Stimulated activated naive B cell treated with anti-CD40 and anti-IgM and Interleukin-4, amounts not matched to agents 10 μg/mL and 1 μg/mL and 100 μg/mL, for 72 hours (primary cell): ENCODE measurements around the gene CHST10.
A peak's percentile ranks its signal among the peaks of the same experiment; 100 is the strongest.
"Not testable (repeated sequence)": the region's sequence is repeated elsewhere in the genome, so short reads cannot be mapped to it uniquely, and the experiment has no call there.

Experiments
- ATAC-seq, 2 donors: fragments of 150-1000 bp; cut with Tn5 transposase; replicated peaks; 2 replicates each; pipeline ENCODE4 v1.10.0; 2021; ENCODE audit warnings: moderate library complexity in 1 of 2
- DNase-seq: peaks from one replicate; pipeline ENCODE4 v3.0.0; 2021
- H3K27ac Mint-ChIP-seq: one replicate; pipeline ENCODE4 v1.8.0; 2022; ENCODE audit warnings: mild to moderate bottlenecking, mixed read lengths
- H3K27me3 Mint-ChIP-seq, 2 donors: one replicate each; pipeline ENCODE4 v1.8.0; 2022; ENCODE audit warnings: mixed read lengths in 2 of 2
- H3K36me3 Mint-ChIP-seq, 2 donors: one replicate each; pipeline ENCODE4 v1.8.0; 2022; ENCODE audit warnings: mixed read lengths in 2 of 2, mild to moderate bottlenecking in 1 of 2
- H3K4me1 Mint-ChIP-seq, 2 donors: one replicate each; pipeline ENCODE4 v1.8.0; 2022; ENCODE audit warnings: mixed read lengths in 2 of 2, mild to moderate bottlenecking in 1 of 2
- H3K4me3 Mint-ChIP-seq, 2 donors: one replicate each; pipeline ENCODE4 v1.8.0; 2022; ENCODE audit warnings: mild to moderate bottlenecking in 2 of 2, mixed read lengths in 2 of 2, moderate library complexity in 1 of 2
- H3K9me3 Mint-ChIP-seq, 2 donors: one replicate each; pipeline ENCODE4 v1.8.0; 2022; ENCODE audit warnings: mixed read lengths in 2 of 2, mild to moderate bottlenecking in 1 of 2

CHST10 gene

DNA sequence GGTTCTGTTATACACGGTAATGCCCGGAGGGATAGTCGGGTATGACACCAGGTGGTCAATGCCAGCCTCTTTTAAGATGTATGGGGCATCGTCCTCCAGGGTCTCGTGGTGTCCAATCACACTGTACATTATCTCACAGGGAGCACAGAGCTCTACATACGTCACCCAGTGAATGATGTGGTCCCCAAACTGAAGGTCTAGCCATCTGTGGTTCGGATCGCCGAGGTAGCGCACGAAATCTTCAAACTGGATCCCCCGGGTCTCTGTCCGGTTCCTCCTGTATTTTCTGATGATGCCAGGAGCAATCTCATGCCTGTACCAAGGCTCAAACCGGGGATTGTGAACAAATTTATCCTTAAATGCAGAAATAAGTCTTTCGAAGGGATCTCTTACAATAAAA lies 24.1 kb downstream of the CHST10 start:
- DNase-seq (no peak), ATAC-seq (no peak)
- Mint-ChIP-seq H3K27ac (peak overlapping the region; percentile 98), H3K9me3 (no peaks in the 10 kb centered on the region), H3K4me1 (peaks cover 40 to 47% of the 10 kb centered on the region in 2 donors), H3K27me3 (no peaks in the 10 kb centered on the region), H3K4me3 (peak overlapping the region in 1 of 2 donors; percentile 44), H3K36me3 (peaks cover 37 to 50% of the 10 kb centered on the region in 2 donors)

DNA sequence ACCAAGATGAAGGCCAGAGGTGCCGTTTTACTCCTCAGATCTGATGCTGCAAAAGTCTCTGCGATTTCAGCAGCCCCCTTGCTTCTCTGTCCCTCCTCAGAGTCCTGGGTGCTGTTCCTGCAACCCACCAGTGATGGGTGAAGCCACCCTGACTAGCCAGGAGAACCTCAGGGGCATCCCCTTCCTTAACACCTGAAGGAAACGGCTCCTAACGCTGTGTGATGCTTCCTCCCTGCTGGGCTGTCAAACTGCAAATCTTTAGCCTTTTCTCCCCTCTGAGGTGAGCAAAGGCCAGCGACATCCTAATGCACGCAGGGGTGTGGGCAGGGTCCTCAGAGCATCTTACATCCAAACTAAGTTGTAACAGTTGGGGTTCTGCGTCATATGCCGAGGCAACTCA lies 24.8 kb downstream of the CHST10 start:
- H3K4me3 Mint-ChIP-seq: no peak overlapping the region
- no peaks in the 10 kb centered on the region for H3K27me3 Mint-ChIP-seq
- ATAC-seq (no peak), DNase-seq (no peak)
- H3K4me1 Mint-ChIP-seq: peaks cover 39 to 45% of the 10 kb centered on the region in 2 donors
- H3K36me3 Mint-ChIP-seq: peaks cover 36 to 45% of the 10 kb centered on the region in 2 donors
- H3K9me3 Mint-ChIP-seq: no peaks in the 10 kb centered on the region
- no peak overlapping the region for H3K27ac Mint-ChIP-seq

DNA sequence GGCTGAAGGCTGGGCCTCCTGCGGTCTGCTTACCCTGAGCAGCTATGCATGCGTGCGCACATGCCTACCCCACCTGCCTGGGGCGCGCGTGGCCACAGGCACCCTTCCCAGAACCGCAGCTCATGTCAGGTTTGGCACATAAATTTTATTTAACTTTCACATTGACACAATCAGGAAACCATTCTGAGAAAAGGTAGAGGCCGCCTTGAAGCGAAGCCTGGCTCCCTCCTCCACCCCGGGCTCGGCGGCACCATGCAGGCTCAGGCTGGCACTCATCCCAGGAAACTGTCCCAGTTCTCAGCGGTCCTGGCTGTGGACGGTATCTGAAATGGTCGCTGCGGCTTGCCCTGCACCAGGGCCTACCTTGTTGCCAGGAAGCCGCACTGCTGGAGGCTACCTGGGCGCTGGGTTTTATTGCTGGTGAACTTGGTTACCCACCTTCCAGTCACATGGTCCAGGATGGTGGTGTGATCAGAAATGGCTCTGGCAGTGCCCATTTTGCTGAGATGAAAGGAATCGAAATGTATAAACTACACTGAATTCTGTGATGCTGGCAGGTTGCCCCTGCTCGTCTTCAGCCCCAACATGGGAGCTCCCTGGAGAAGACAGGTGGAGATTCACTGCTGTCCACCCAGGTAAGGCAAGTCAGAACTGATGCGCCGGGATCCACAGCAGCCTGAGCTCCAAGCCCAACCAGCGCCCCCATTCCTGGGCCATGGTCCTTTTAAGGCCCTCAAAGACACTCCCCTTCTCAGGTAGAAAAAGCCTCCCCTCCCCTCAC lies 25.5 kb downstream of the CHST10 start:
- H3K36me3 Mint-ChIP-seq: peaks cover 32 to 39% of the 10 kb centered on the region in 2 donors
- H3K4me3 Mint-ChIP-seq: no peak overlapping the region
- no peak overlapping the region for H3K27ac Mint-ChIP-seq
- ATAC-seq (no peak), DNase-seq (no peak)
- H3K4me1 Mint-ChIP-seq: peaks cover 34 to 37% of the 10 kb centered on the region in 2 donors
- H3K27me3 Mint-ChIP-seq: no peaks in the 10 kb centered on the region
- H3K9me3 Mint-ChIP-seq: no peaks in the 10 kb centered on the region

DNA sequence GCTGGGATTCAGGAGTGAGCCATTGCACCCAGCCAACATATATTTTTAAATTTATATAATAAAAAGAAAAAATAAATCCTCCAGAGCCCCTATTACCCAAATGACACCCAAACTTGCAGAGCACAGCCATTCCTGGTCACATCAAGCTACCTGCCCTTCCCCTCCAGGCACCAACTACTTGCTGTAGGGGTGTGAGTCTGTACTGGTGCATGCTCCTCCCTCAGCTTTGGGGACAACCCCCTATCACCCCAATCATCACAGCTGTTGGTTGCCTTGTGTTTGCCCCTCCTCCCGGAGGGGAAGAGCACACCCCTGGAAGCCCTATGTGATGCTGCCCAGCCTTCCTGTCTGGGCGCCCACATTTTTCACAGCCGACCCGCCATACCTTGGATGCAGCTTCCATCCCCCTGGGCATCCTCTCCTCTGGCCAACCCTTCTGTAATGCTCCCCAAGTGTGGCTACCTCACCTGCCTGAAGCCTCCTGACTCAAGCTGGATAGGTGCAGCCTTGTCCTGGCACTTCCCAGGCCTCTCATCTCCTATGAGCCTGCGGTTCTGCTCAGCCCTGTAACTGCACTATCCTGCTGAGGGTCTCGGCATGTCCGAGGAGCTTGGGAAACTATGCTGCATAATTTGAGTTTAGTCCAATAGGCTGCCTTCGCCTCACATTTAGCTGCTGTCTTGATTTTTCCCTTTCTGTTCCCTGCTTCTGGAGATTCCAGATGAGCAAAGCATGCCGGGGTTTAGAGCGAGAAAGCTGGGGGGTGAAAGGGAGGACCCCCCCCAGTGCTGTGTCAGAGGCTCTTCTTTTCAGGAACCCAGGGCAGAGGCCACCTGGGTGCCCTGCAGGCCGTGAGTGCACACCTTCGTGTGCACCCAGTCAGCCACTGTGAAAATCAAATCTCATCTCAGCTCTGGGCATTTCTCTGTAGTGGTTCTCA lies 27.2 kb downstream of the CHST10 start:
- Mint-ChIP-seq H3K36me3 (peaks cover 23 to 30% of the 10 kb centered on the region in 2 donors), H3K27me3 (no peaks in the 10 kb centered on the region), H3K9me3 (no peaks in the 10 kb centered on the region), H3K27ac (peak overlapping the region; percentile 21), H3K4me1 (peaks cover 20 to 21% of the 10 kb centered on the region in 2 donors), H3K4me3 (no peak overlapping the region)
- DNase-seq (no peak), ATAC-seq (no peak)

DNA sequence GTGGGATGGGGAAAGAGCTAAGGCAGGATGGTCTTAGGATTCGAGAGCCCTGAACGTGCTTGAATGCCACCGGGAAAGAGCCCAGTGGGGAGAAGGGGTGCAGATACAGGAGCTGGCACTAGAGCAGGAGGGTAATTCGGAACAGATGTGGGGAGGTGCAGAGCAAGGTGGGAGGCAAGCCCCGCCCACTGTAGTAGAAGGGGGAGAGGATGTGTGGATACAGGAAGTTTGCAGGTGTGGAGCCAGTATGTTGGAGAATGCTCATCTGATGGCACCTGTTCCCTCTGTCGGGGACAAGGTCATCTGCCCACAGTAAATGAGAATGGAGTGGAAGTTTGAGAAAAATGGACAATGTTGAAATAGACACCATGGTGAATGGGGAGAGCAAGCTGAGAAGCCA lies 28.8 kb downstream of the CHST10 start:
- H3K27ac Mint-ChIP-seq: no peak overlapping the region
- H3K9me3 Mint-ChIP-seq: no peaks in the 10 kb centered on the region
- H3K36me3 Mint-ChIP-seq: peaks cover 17 to 25% of the 10 kb centered on the region in 2 donors
- H3K4me3 Mint-ChIP-seq: no peak overlapping the region
- ATAC-seq (no peak), DNase-seq (no peak)
- peaks cover 5 to 7% of the 10 kb centered on the region in 2 donors for H3K4me1 Mint-ChIP-seq
- no peaks in the 10 kb centered on the region for H3K27me3 Mint-ChIP-seq

DNA sequence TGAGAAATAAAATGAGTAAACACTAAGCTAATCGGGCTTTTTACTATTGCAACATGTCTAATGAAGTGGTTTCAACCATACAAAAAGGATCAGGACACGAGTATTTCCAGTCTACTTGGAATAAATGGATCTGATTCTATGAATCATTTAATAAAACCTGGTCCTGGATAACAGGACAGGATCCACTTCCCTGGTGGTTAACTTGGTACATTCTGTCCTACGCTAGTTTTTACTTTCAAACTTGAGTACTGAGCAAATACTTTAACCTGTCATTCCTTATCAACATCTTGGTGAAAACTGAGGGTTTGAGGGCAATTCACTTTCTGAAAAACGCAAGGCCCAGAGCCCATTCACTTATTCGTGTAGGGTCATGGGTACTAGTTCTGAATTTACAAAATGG lies 33.5 kb downstream of the CHST10 start:
- ATAC-seq (no peak), DNase-seq (no peak)
- Mint-ChIP-seq H3K27ac (no peak overlapping the region), H3K9me3 (no peaks in the 10 kb centered on the region), H3K4me1 (peaks cover 4 to 9% of the 10 kb centered on the region in 2 donors), H3K4me3 (no peak overlapping the region), H3K36me3 (peaks cover 4 to 7% of the 10 kb centered on the region in 2 donors), H3K27me3 (no peaks in the 10 kb centered on the region)

DNA sequence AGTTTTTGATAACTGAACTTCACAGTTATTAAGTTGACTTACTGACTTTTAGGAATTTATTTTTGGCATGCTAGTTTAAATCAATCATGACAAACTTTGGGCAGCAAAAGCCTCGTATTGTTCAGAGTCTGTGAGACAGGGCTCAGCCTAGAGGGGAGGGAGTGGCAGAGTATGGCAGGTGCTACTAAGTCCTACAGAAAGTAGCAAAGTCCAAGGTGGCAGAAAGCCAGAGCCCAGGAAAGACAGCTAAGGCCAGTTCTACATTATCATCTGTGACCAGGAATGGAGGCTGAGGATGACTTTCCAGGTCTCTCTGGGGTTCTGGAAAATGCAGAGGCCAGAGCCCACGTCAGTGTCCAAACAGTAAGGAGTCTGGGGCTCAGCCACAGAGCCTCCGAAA lies 34.2 kb downstream of the CHST10 start:
- DNase-seq: no peak
- Mint-ChIP-seq H3K4me3 (no peak overlapping the region), H3K27me3 (no peaks in the 10 kb centered on the region), H3K27ac (peak overlapping the region; percentile 7), H3K36me3 (peaks cover under 1 to 1% of the 10 kb centered on the region in 2 donors), H3K9me3 (no peaks in the 10 kb centered on the region), H3K4me1 (peaks cover 2 to 9% of the 10 kb centered on the region in 2 donors)
- ATAC-seq: no peak

DNA sequence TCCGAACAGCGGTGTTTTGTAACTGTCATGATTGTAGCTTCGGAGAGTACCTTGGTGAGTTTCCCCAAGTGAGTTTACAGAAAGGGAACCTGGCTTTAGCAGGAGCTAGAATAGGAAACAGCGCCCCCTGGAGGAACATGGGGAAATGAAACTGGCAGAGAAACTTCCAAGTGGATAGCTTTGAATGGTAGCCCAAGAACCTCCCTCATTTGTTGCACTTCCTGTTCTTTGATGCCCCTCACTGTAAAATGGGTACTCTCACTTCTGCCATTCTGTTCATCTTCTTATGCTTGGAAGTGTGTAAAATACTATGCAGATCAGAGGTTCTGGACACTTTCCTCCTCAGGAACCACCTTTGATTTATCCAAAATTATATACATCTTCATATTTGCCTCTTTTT lies 36.2 kb downstream of the CHST10 start:
- Mint-ChIP-seq H3K4me3 (no peak overlapping the region), H3K9me3 (no peaks in the 10 kb centered on the region), H3K4me1 (peaks cover 3 to 9% of the 10 kb centered on the region in 2 donors), H3K36me3 (no peaks in the 10 kb centered on the region), H3K27ac (peak overlapping the region; percentile 32), H3K27me3 (peaks cover 0 to 4% of the 10 kb centered on the region in 2 donors)
- DNase-seq (peak; percentile 78), ATAC-seq (peak; percentile 99)

DNA sequence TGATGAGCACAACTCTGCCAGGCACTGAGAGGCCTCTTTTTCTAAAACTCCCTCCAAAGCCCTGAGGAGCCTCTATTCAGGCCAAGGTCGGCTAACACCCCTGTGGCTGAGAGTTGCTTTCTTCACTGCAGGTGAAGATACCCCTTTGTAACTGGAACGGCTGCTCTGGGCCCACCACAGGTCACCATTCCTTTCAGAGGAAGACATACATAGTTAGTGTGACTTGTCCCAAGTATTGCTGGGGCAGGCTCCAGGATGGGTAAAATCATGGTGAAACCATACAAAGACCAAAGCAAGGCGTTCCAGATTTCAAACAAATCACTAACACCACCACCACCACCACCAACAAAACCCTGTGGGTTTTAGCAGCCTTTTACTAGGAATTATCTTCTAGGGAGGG lies 36.8 kb downstream of the CHST10 start:
- Mint-ChIP-seq H3K9me3 (no peaks in the 10 kb centered on the region), H3K4me3 (no peak overlapping the region), H3K36me3 (no peaks in the 10 kb centered on the region), H3K27me3 (peaks cover 0 to 4% of the 10 kb centered on the region in 2 donors), H3K4me1 (peaks cover 3 to 9% of the 10 kb centered on the region in 2 donors), H3K27ac (no peak overlapping the region)
- ATAC-seq (no peak), DNase-seq (no peak)

DNA sequence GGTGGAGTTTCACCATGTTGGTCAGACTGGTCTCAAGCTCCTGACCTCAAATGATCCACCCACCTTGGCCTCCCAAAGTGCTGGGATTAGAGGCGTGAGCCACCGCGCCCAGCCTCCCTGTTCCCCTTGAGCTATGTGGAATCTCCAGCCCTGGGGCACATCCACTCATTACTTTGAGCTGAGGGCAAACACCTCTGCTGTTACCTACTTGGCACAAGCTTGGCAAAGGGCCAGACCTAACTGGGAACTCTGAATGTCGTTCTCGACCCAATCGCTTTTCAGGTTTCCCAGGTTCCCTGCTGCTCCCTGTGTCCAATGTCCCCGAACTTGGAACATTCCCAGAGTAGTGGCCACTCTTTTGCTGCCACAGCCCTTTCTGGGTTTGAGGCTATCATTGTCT lies 40.6 kb downstream of the CHST10 start:
- Mint-ChIP-seq H3K27me3 (peaks cover 4 to 8% of the 10 kb centered on the region in 2 donors), H3K4me1 (peaks cover 3 to 9% of the 10 kb centered on the region in 2 donors), H3K27ac (no peak overlapping the region), H3K4me3 (no peak overlapping the region), H3K9me3 (peaks cover 5 to 6% of the 10 kb centered on the region in 2 donors), H3K36me3 (peaks cover under 1 to 2% of the 10 kb centered on the region in 2 donors)
- ATAC-seq (no peak), DNase-seq (no peak)

DNA sequence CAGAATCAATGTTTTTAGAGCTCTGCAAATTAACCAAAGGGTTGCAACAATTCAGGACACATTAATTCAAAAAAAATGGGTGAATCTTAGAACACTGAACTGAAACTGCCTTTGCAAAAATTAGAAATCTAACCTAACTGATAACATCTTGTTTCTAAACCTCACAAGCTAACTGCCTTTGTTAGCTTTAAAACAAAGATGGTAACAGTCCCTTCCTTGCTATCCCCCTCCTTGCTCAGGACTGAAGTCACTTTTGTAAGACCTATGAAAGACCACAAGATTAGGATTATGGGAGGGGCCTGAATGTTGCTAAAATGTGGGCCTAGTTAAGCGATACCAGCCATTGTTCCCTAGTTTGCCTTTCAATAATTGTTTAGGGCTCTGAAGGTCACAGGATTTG lies 50.3 kb downstream of the CHST10 start:
- H3K36me3 Mint-ChIP-seq: peaks cover 6% of the 10 kb centered on the region in 2 donors
- peaks cover 14 to 22% of the 10 kb centered on the region in 2 donors for H3K9me3 Mint-ChIP-seq

DNA sequence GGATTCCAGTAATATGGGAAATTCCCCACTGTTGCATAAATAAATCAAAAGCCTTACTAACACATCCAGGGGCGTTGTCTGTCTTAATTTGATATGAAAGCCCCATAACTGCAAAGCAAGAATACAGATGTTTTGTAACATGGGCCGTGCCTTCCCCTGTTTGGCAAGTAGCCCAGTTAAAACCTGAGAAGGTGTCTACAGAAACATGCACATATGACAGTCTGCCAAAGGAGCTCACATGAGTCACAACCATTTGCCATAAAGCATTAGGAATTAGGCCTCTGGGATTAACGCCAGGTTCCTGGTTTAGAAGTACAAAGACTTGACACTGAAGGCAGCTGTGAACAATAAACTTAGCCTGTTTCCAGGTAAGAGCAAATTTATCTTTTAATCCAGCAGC lies 52.0 kb downstream of the CHST10 start:
- Mint-ChIP-seq H3K36me3 (peaks cover 0 to 1% of the 10 kb centered on the region in 2 donors), H3K4me3 (no peak overlapping the region), H3K27ac (no peak overlapping the region), H3K9me3 (peaks cover 12 to 16% of the 10 kb centered on the region in 2 donors), H3K27me3 (peaks cover 18 to 24% of the 10 kb centered on the region in 2 donors), H3K4me1 (no peaks in the 10 kb centered on the region)
- DNase-seq (no peak), ATAC-seq (no peak)

More for the DNA sequence above, 50.3 kb downstream of the CHST10 start:
- H3K27me3 Mint-ChIP-seq: peaks cover 29 to 33% of the 10 kb centered on the region in 2 donors
- H3K27ac Mint-ChIP-seq: no peak overlapping the region
- H3K4me3 Mint-ChIP-seq: no peak overlapping the region
- DNase-seq (no peak), ATAC-seq (no peak)
- no peaks in the 10 kb centered on the region for H3K4me1 Mint-ChIP-seq

DNA sequence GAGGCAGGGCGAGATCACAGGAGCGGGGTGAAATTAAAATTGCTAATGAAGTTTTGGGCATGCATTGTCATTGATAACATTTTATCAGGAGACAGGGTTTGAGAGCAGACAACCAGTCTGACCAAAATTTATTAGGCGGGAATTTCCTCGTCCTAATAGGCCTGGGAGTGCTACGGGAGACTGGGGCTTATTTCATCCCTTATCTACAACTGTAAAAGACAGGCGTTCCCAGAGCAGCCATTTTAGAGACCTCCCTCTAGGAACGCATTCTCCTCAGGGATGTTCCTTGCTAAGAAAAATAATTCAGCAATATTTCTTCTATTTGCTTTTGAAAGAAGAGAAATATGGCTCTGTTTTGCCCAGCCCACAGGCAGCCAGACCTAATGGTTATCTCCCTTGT lies 55.2 kb downstream of the CHST10 start:
- not testable (repeated sequence) for H3K27ac Mint-ChIP-seq, H3K36me3 Mint-ChIP-seq, DNase-seq, H3K4me1 Mint-ChIP-seq, H3K4me3 Mint-ChIP-seq, ATAC-seq
- Mint-ChIP-seq H3K9me3 (peaks cover 8 to 19% of the 10 kb centered on the region in 2 donors), H3K27me3 (peaks cover 9 to 27% of the 10 kb centered on the region in 2 donors)

DNA sequence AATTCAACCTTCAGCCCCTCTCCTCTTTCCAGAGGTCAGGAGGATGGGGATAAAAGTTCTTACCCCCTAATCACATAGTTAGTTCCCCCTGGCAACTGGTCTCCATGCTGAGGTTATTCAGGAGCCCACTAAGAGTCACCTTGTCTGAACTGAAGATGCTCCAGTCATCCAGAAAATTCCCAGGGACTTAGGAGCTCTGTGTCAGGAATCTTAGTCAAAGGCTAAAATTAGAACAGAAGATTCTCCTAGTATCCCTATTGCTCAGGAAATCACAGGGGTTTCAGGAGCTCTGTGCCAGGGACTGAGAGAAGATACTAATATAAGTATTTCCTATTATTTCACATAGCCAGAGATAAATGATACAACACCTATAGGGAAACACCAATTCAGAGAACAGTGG lies 57.9 kb downstream of the CHST10 start:
- Mint-ChIP-seq H3K27me3 (peaks cover 7 to 31% of the 10 kb centered on the region in 2 donors), H3K27ac (no peak overlapping the region), H3K9me3 (peaks cover 15 to 23% of the 10 kb centered on the region in 2 donors), H3K36me3 (peaks cover 1 to 4% of the 10 kb centered on the region in 2 donors), H3K4me1 (peaks cover 0 to 2% of the 10 kb centered on the region in 2 donors), H3K4me3 (no peak overlapping the region)
- ATAC-seq: no peak
- no peak for DNase-seq
